ENCODE measurements around the gene NUP93.
"Not testable (repeated sequence)": the region's sequence is repeated elsewhere in the genome, so short reads cannot be mapped to it uniquely, and the experiment has no call there.

The NUP93 gene

GRCh38 chr16:56810954-56811353, 81.0 kb downstream of the NUP93 start:
- no peak overlapping the region for H3K27ac ChIP-seq (ENCODE audit: low read length)
- H3K4me3 ChIP-seq (ENCODE audit: low read length) = no peak overlapping the region
- H4K20me1 ChIP-seq (ENCODE audit: insufficient read depth, low read length) = no peaks in the 10 kb centered on the region
- H3K4me1 ChIP-seq (ENCODE audit: low read length) = no peaks in the 10 kb centered on the region
- no peaks in the 10 kb centered on the region for H3K27me3 ChIP-seq (replicated peaks; ENCODE audit: insufficient read depth, low read length)
- no peaks in the 10 kb centered on the region for H3K79me2 ChIP-seq (ENCODE audit: low read length)
- no peak for DNase-seq
- no peak overlapping the region for H3K4me2 ChIP-seq (ENCODE audit: low read depth, low read length)
- TF ChIP-seq EZH2 (optimal IDR thresholded peaks at IDR 0.05; ENCODE audit: low read depth, low read length) (no peak), EZH2phosphoT487 (IDR thresholded peaks at IDR 0.05; ENCODE audit: low read length) (no peak), CTCF (IDR thresholded peaks at IDR 0.05; ENCODE audit: low read length) (no peak)
- H3F3A ChIP-seq (ENCODE audit: insufficient read depth, low read length) = no peaks in the 10 kb centered on the region
- H3K9ac ChIP-seq (ENCODE audit: low read length) = no peak overlapping the region
- H3K9me2 ChIP-seq (replicated peaks; ENCODE audit: insufficient read depth, low read length) = no peaks in the 10 kb centered on the region
- no peaks in the 10 kb centered on the region for H3K9me3 ChIP-seq (replicated peaks; ENCODE audit: insufficient read depth, low read length)
- no peak overlapping the region for H2AFZ ChIP-seq (ENCODE audit: low read length)
- H3K36me3 ChIP-seq (replicated peaks; ENCODE audit: insufficient read depth, low read length) = no peaks in the 10 kb centered on the region

- DNase-seq; H3K4me1 ChIP-seq (ENCODE audit: low read length); H3F3A ChIP-seq (ENCODE audit: insufficient read depth, low read length); H3K27ac ChIP-seq (ENCODE audit: low read length); H3K9ac ChIP-seq (ENCODE audit: low read length); H3K9me3 ChIP-seq (replicated peaks; ENCODE audit: insufficient read depth, low read length); H3K36me3 ChIP-seq (replicated peaks; ENCODE audit: insufficient read depth, low read length); H4K20me1 ChIP-seq (ENCODE audit: insufficient read depth, low read length); H3K27me3 ChIP-seq (replicated peaks; ENCODE audit: insufficient read depth, low read length); H3K4me2 ChIP-seq (ENCODE audit: low read depth, low read length); H3K79me2 ChIP-seq (ENCODE audit: low read length); H3K9me2 ChIP-seq (replicated peaks; ENCODE audit: insufficient read depth, low read length); H2AFZ ChIP-seq (ENCODE audit: low read length); H3K4me3 ChIP-seq (ENCODE audit: low read length): not testable (repeated sequence)
Measured at GRCh38 chr16:56811602-56812001, 81.7 kb downstream of the NUP93 start.

- Histone ChIP-seq H2AFZ (ENCODE audit: low read length) (no peak overlapping the region), H3K27ac (ENCODE audit: low read length) (no peak overlapping the region)
- DNase-seq = no peak
Measured at GRCh38 chr16:56812884-56813283, 83.0 kb downstream of the NUP93 start.

More at GRCh38 chr16:56812884-56813283, 83.0 kb downstream of the NUP93 start:
- no peak overlapping the region for H3K4me3 ChIP-seq (ENCODE audit: low read length)
- H3K27me3 ChIP-seq (replicated peaks; ENCODE audit: insufficient read depth, low read length) = no peaks in the 10 kb centered on the region
- no peak overlapping the region for H3K4me2 ChIP-seq (ENCODE audit: low read depth, low read length)
- H3K9me2 ChIP-seq (replicated peaks; ENCODE audit: insufficient read depth, low read length) = no peaks in the 10 kb centered on the region
- H3K9me3 ChIP-seq (replicated peaks; ENCODE audit: insufficient read depth, low read length) = no peaks in the 10 kb centered on the region
- H3K36me3 ChIP-seq (replicated peaks; ENCODE audit: insufficient read depth, low read length) = no peaks in the 10 kb centered on the region
- no peak overlapping the region for H3K9ac ChIP-seq (ENCODE audit: low read length)
- no peaks in the 10 kb centered on the region for H3K4me1 ChIP-seq (ENCODE audit: low read length)
- TF ChIP-seq CTCF (IDR thresholded peaks at IDR 0.05; ENCODE audit: low read length) (no peak), EZH2phosphoT487 (IDR thresholded peaks at IDR 0.05; ENCODE audit: low read length) (no peak), EZH2 (optimal IDR thresholded peaks at IDR 0.05; ENCODE audit: low read depth, low read length) (no peak)
- H3F3A ChIP-seq (ENCODE audit: insufficient read depth, low read length) = no peaks in the 10 kb centered on the region
- no peaks in the 10 kb centered on the region for H4K20me1 ChIP-seq (ENCODE audit: insufficient read depth, low read length)
- no peaks in the 10 kb centered on the region for H3K79me2 ChIP-seq (ENCODE audit: low read length)

Measured in MM.1S (cell line).